Nephron (organoid): Measurements from ENCODE around the gene TRIM27.

Source experiments
- H3K27ac Mint-ChIP-seq, 3 experiments: 2 replicates each; pipeline ENCODE4 v1.8.0; 2020; ENCODE audit warnings: mixed read lengths in 3 of 3, mild to moderate bottlenecking in 2 of 3, moderate library complexity in 1 of 3
- H3K27me3 Mint-ChIP-seq: 2 replicates; pipeline ENCODE4 v1.8.0; 2021; ENCODE audit warnings: low read depth, mild to moderate bottlenecking, moderate library complexity, mixed read lengths
- H3K36me3 Mint-ChIP-seq: 2 replicates; pipeline ENCODE4 v1.8.0; 2020; ENCODE audit warnings: low read depth, mixed read lengths
- H3K4me1 Mint-ChIP-seq: 2 replicates; pipeline ENCODE4 v1.8.0; 2020; ENCODE audit warnings: mixed read lengths
- H3K4me3 Mint-ChIP-seq, 3 experiments: 2 replicates each; pipeline ENCODE4 v1.8.0; 2020; ENCODE audit warnings: mild to moderate bottlenecking in 3 of 3, mixed read lengths in 3 of 3, moderate library complexity in 2 of 3
- H3K9me3 Mint-ChIP-seq: 2 replicates; pipeline ENCODE4 v1.8.0; 2020; ENCODE audit warnings: mixed read lengths
- CTCF ChIP-seq, 3 experiments: fragments of 200-600 bp; sonication (generic); IDR thresholded peaks; one replicate each; pipeline ENCODE4 v1.5.0; 2021; ENCODE audit warnings: antibody characterized with exemption in 3 of 3; ENCODE audit not compliant: unreplicated experiment in 3 of 3

The TRIM27 gene

GRCh38 chr6:28910901-28911690, 12.7 kb downstream of the TRIM27 start:
- H3K4me1 Mint-ChIP-seq = no peaks in the 10 kb centered on the region
- H3K4me3 Mint-ChIP-seq = no peak overlapping the region

GRCh38 chr6:28907394-28907793, 16.4 kb downstream of the TRIM27 start:
- TF ChIP-seq CTCF (IDR thresholded peaks at IDR 0.05; ENCODE audit: unreplicated experiment in 3 of 3) = no peak
- no peaks in the 10 kb centered on the region for H3K9me3 Mint-ChIP-seq
- H3K27ac Mint-ChIP-seq = no peak overlapping the region
- no peaks in the 10 kb centered on the region for H3K4me1 Mint-ChIP-seq
- H3K4me3 Mint-ChIP-seq = no peak overlapping the region
- peaks cover 90% of the 10 kb centered on the region for H3K36me3 Mint-ChIP-seq
- no peaks in the 10 kb centered on the region for H3K27me3 Mint-ChIP-seq

More at GRCh38 chr6:28910901-28911690, 12.7 kb downstream of the TRIM27 start:
- no peak for TF ChIP-seq CTCF (IDR thresholded peaks at IDR 0.05; ENCODE audit: unreplicated experiment in 3 of 3)
- Mint-ChIP-seq H3K27ac (no peak overlapping the region), H3K27me3 (no peaks in the 10 kb centered on the region), H3K36me3 (peaks cover 75% of the 10 kb centered on the region), H3K9me3 (no peaks in the 10 kb centered on the region)

- Mint-ChIP-seq H3K36me3 (peaks cover 92% of the 10 kb centered on the region), H3K4me1 (no peaks in the 10 kb centered on the region), H3K27me3 (no peaks in the 10 kb centered on the region), H3K27ac (no peak overlapping the region), H3K4me3 (no peak overlapping the region), H3K9me3 (no peaks in the 10 kb centered on the region)
- TF ChIP-seq CTCF (IDR thresholded peaks at IDR 0.05; ENCODE audit: unreplicated experiment in 3 of 3) = no peak
These were observed 17.1 kb downstream of the TRIM27 start for GRCh38 chr6:28906669-28907068.

GRCh38 chr6:28903686-28904085, 20.1 kb downstream of the TRIM27 start:
- Mint-ChIP-seq H3K4me1 (no peaks in the 10 kb centered on the region), H3K9me3 (no peaks in the 10 kb centered on the region), H3K27me3 (no peaks in the 10 kb centered on the region), H3K36me3 (peaks cover 83% of the 10 kb centered on the region), H3K27ac (no peak overlapping the region), H3K4me3 (no peak overlapping the region)
- TF ChIP-seq CTCF (IDR thresholded peaks at IDR 0.05; ENCODE audit: unreplicated experiment in 3 of 3) = no peak

- Mint-ChIP-seq H3K36me3 (peaks cover 66% of the 10 kb centered on the region), H3K27ac (no peak overlapping the region), H3K27me3 (no peaks in the 10 kb centered on the region), H3K4me3 (no peak overlapping the region), H3K9me3 (no peaks in the 10 kb centered on the region), H3K4me1 (peaks cover 3% of the 10 kb centered on the region)
- TF ChIP-seq CTCF (IDR thresholded peaks at IDR 0.05; ENCODE audit: unreplicated experiment in 3 of 3) = no peak
These were observed 22.0 kb downstream of the TRIM27 start for GRCh38 chr6:28901831-28902230.
